GM23338 (cell line): ENCODE data around the gene NCR2.

Experiments used
- EZH2 ChIP-seq: fragments of 200-600 bp; sonication (generic); IDR thresholded peaks from one replicate; pipeline ENCODE4 v1.8.0; 2017; ENCODE audit warnings: antibody characterized with exemption, mild to moderate bottlenecking, low read depth; ENCODE audit not compliant: unreplicated experiment
- EZH2phosphoT487 ChIP-seq: fragments of 200-600 bp; sonication (generic); IDR thresholded peaks from one replicate; pipeline ENCODE4 v1.8.1; 2018; ENCODE audit warnings: antibody characterized with exemption; ENCODE audit not compliant: unreplicated experiment
- JUNB ChIP-seq: IDR thresholded peaks from one replicate; pipeline ENCODE4 v1.6.1; 2016; ENCODE audit warnings: antibody characterized with exemption; ENCODE audit not compliant: unreplicated experiment
- NANOG ChIP-seq: IDR thresholded peaks from 2 replicates; pipeline ENCODE4 v1.6.1; 2016; ENCODE audit warnings: antibody characterized with exemption, borderline replicate concordance
- POLR2AphosphoS5 ChIP-seq: IDR thresholded peaks from 2 replicates; pipeline ENCODE4 v1.6.1; 2016; ENCODE audit warnings: antibody characterized with exemption, low read depth
- STAT1 ChIP-seq: IDR thresholded peaks from one replicate; pipeline ENCODE4 v1.6.1; 2016; ENCODE audit warnings: antibody characterized with exemption; ENCODE audit not compliant: unreplicated experiment
- ZNF331 ChIP-seq: fragments of 250-450 bp; sonication (Bioruptor Pico); IDR thresholded peaks from 2 replicates; pipeline ENCODE4 v1.5.0; 2020; ENCODE audit warnings: low read depth, mild to moderate bottlenecking, moderate library complexity
- TF ChIP-seq, protein P1 (sequence below), 2 experiments: fragments of 200-600 bp in 1 of 2; sonication (generic) in 1 of 2; conservative IDR thresholded peaks; 2 replicates each; pipeline versions ENCODE4 v1.5.1 to v1.6.1; 2016 to 2017; ENCODE audit warnings: antibody characterized with exemption in 2 of 2, low read depth in 2 of 2, mild to moderate bottlenecking in 2 of 2, moderate library complexity in 1 of 2
- TF ChIP-seq, protein P2 (sequence below): IDR thresholded peaks from one replicate; pipeline ENCODE4 v1.6.1; 2018; ENCODE audit warnings: antibody characterized with exemption; ENCODE audit not compliant: unreplicated experiment

DNA sequence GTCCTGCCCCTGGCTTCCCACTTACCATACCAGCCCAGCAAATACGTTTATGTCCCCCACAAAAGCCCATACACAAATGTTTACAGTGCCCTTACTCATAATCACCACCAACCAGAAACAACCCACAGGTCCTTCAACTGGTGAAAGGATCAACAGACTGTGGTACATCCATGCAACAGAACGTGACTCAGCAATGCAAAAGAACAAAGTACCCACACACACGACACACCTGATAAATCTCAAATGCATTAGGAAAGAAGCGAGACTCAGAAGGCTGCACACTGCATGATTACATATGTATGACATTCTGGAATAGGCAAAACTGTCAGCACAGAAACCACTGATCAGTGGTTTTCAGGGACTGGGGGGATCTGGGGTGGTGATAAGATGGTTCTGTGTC lies 20.5 kb downstream of the NCR2 start:
- TF ChIP-seq, protein P1, sequence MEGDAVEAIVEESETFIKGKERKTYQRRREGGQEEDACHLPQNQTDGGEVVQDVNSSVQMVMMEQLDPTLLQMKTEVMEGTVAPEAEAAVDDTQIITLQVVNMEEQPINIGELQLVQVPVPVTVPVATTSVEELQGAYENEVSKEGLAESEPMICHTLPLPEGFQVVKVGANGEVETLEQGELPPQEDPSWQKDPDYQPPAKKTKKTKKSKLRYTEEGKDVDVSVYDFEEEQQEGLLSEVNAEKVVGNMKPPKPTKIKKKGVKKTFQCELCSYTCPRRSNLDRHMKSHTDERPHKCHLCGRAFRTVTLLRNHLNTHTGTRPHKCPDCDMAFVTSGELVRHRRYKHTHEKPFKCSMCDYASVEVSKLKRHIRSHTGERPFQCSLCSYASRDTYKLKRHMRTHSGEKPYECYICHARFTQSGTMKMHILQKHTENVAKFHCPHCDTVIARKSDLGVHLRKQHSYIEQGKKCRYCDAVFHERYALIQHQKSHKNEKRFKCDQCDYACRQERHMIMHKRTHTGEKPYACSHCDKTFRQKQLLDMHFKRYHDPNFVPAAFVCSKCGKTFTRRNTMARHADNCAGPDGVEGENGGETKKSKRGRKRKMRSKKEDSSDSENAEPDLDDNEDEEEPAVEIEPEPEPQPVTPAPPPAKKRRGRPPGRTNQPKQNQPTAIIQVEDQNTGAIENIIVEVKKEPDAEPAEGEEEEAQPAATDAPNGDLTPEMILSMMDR (conservative IDR thresholded peaks at IDR 0.05; ENCODE audit: low read depth in 2 of 2): no peak
- TF ChIP-seq POLR2AphosphoS5: no peak
- TF ChIP-seq, protein P2, sequence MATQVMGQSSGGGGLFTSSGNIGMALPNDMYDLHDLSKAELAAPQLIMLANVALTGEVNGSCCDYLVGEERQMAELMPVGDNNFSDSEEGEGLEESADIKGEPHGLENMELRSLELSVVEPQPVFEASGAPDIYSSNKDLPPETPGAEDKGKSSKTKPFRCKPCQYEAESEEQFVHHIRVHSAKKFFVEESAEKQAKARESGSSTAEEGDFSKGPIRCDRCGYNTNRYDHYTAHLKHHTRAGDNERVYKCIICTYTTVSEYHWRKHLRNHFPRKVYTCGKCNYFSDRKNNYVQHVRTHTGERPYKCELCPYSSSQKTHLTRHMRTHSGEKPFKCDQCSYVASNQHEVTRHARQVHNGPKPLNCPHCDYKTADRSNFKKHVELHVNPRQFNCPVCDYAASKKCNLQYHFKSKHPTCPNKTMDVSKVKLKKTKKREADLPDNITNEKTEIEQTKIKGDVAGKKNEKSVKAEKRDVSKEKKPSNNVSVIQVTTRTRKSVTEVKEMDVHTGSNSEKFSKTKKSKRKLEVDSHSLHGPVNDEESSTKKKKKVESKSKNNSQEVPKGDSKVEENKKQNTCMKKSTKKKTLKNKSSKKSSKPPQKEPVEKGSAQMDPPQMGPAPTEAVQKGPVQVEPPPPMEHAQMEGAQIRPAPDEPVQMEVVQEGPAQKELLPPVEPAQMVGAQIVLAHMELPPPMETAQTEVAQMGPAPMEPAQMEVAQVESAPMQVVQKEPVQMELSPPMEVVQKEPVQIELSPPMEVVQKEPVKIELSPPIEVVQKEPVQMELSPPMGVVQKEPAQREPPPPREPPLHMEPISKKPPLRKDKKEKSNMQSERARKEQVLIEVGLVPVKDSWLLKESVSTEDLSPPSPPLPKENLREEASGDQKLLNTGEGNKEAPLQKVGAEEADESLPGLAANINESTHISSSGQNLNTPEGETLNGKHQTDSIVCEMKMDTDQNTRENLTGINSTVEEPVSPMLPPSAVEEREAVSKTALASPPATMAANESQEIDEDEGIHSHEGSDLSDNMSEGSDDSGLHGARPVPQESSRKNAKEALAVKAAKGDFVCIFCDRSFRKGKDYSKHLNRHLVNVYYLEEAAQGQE: no peak
- no peak for TF ChIP-seq EZH2
- no peak for TF ChIP-seq EZH2phosphoT487
- TF ChIP-seq JUNB: no peak
- TF ChIP-seq ZNF331: no peak
- no peak for TF ChIP-seq STAT1
- TF ChIP-seq NANOG: no peak
